HEK293T (cell line): ENCODE results near the gene DIPK1A.

Source experiments
- ARNT ChIP-seq: fragments of 450-650 bp; IDR thresholded peaks from 2 replicates; pipeline ENCODE4 v1.6.1; 2017; ENCODE audit warnings: mild to moderate bottlenecking
- BHLHE40 ChIP-seq: fragments of 450-650 bp; IDR thresholded peaks from 2 replicates; pipeline ENCODE4 v1.6.1; 2016; ENCODE audit warnings: mild to moderate bottlenecking, moderate library complexity, borderline replicate concordance
- ELF4 ChIP-seq: fragments of 450-650 bp; IDR thresholded peaks from 2 replicates; pipeline ENCODE4 v1.6.1; 2017; ENCODE audit warnings: antibody characterized with exemption
- FOXA1 ChIP-seq: fragments of 450-650 bp; IDR thresholded peaks from 2 replicates; pipeline ENCODE4 v1.6.1; 2016; ENCODE audit warnings: mild to moderate bottlenecking
- FOXM1 ChIP-seq: fragments of 450-650 bp; IDR thresholded peaks from 2 replicates; pipeline ENCODE4 v1.6.1; 2017; ENCODE audit warnings: mild to moderate bottlenecking, borderline replicate concordance
- L3MBTL2 ChIP-seq: fragments of 450-650 bp; conservative IDR thresholded peaks from 2 replicates; pipeline ENCODE4 v1.6.1; 2016; ENCODE audit warnings: mild to moderate bottlenecking
- LEF1 ChIP-seq: fragments of 450-650 bp; IDR thresholded peaks from 2 replicates; pipeline ENCODE4 v1.6.1; 2017; ENCODE audit warnings: mild to moderate bottlenecking, borderline replicate concordance
- NFRKB ChIP-seq: fragments of 450-650 bp; IDR thresholded peaks from 2 replicates; pipeline ENCODE4 v1.6.1; 2016; ENCODE audit warnings: mild to moderate bottlenecking, moderate library complexity
- SUZ12 ChIP-seq: fragments of 450-650 bp; IDR thresholded peaks from 2 replicates; pipeline ENCODE4 v1.6.1; 2016; ENCODE audit warnings: mild to moderate bottlenecking
- TARDBP ChIP-seq: fragments of 450-650 bp; IDR thresholded peaks from 2 replicates; pipeline ENCODE4 v1.6.1; 2016
- TF ChIP-seq, protein P1 (sequence below): fragments of 450-650 bp; IDR thresholded peaks from 2 replicates; pipeline ENCODE4 v1.6.1; 2016

DNA sequence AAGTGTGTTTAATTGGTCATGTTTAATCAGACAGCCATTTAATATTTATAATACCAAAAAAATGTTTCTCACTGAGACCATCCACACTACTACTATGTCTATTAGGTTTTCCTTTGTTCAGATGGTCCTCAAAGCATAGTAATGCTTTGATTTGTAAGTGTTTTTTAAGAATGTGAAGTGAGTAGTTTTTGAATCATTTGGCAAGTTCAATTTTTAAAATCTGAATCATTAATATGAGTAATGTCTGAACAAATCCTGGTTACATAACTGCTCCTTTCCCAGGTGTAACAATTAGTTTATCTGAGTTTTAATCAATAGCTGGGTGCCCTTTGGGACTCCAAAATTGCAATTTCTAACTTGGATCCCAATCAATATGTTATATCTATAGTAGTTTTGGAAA lies 152.9 kb downstream of the DIPK1A start:
- TF ChIP-seq TARDBP (no peak), L3MBTL2 (no peak), FOXM1 (no peak), BHLHE40 (no peak), LEF1 (no peak), SUZ12 (no peak), ARNT (no peak), NFRKB (no peak), ELF4 (no peak), FOXA1 (no peak)
- TF ChIP-seq, protein P1, sequence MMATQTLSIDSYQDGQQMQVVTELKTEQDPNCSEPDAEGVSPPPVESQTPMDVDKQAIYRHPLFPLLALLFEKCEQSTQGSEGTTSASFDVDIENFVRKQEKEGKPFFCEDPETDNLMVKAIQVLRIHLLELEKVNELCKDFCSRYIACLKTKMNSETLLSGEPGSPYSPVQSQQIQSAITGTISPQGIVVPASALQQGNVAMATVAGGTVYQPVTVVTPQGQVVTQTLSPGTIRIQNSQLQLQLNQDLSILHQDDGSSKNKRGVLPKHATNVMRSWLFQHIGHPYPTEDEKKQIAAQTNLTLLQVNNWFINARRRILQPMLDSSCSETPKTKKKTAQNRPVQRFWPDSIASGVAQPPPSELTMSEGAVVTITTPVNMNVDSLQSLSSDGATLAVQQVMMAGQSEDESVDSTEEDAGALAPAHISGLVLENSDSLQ: no peak
